Stomach (tissue), 4 donors: Measurements from ENCODE around the gene ATG4D.

Experiments
- CTCF ChIP-seq, 7 experiments: fragments of 450-650 bp in 4 of 7; fragments of 200-600 bp in 3 of 7; sonication (generic) in 3 of 7; IDR thresholded peaks; one replicate each; pipeline ENCODE4 v1.5.1; 2016 to 2019; ENCODE audit warnings: antibody characterized with exemption in 7 of 7, control low read depth in 2 of 7, mild to moderate bottlenecking in 1 of 7
- POLR2A ChIP-seq, 4 donors: fragments of 450-650 bp; IDR thresholded peaks; one replicate each; pipeline ENCODE4 v1.6.1; 2016; ENCODE audit warnings: antibody characterized with exemption in 4 of 4, control low read depth in 2 of 4, mild to moderate bottlenecking in 1 of 4, moderate library complexity in 1 of 4
- POLR2AphosphoS5 ChIP-seq, 3 donors: sonication (generic); formaldehyde crosslinking; IDR thresholded peaks; one replicate each; pipeline ENCODE4 v1.6.1; 2016; ENCODE audit warnings: antibody characterized with exemption in 3 of 3

- TF ChIP-seq CTCF (IDR thresholded peaks at IDR 0.05), result no peak
- TF ChIP-seq POLR2AphosphoS5 (IDR thresholded peaks at IDR 0.05), result no peak
- TF ChIP-seq POLR2A (IDR thresholded peaks at IDR 0.05), result no peak
Measured at GRCh38 chr19:10503002-10503789, 40.5 kb upstream of the ATG4D start, which contains the start of gene KEAP1.
